Liver (tissue), 3 donors: ENCODE data around the gene AGPAT2.

Experiments used
- ATF3 ChIP-seq: IDR thresholded peaks from 2 replicates; pipeline ENCODE4 v1.6.1; 2016; ENCODE audit warnings: antibody characterized with exemption
- EGR1 ChIP-seq, 2 donors: IDR thresholded peaks; 2 replicates each; pipeline ENCODE4 v1.6.1; 2016 to 2018; ENCODE audit warnings: antibody characterized with exemption in 2 of 2, low read depth in 2 of 2
- FOXA1 ChIP-seq: IDR thresholded peaks from 2 replicates; pipeline ENCODE4 v1.6.1; 2016; ENCODE audit warnings: antibody characterized with exemption
- RAD21 ChIP-seq, 2 donors: IDR thresholded peaks; 2 replicates each; pipeline ENCODE4 v1.6.1; 2016; ENCODE audit warnings: antibody characterized with exemption in 2 of 2, mild to moderate bottlenecking in 2 of 2
- REST ChIP-seq: IDR thresholded peaks from 2 replicates; pipeline ENCODE4 v1.6.1; 2016; ENCODE audit warnings: antibody characterized with exemption, mild to moderate bottlenecking
- RXRA ChIP-seq, 2 donors: IDR thresholded peaks; 2 replicates each; pipeline ENCODE4 v1.6.1; 2017 to 2018; ENCODE audit warnings: antibody characterized with exemption in 2 of 2, mild to moderate bottlenecking in 1 of 2
- SP1 ChIP-seq: IDR thresholded peaks from 2 replicates; pipeline ENCODE4 v1.6.1; 2018; ENCODE audit warnings: antibody characterized with exemption, mild to moderate bottlenecking
- TAF1 ChIP-seq: conservative IDR thresholded peaks from 2 replicates; pipeline ENCODE4 v1.6.1; 2016; ENCODE audit warnings: antibody characterized with exemption, mild to moderate bottlenecking
- YY1 ChIP-seq: IDR thresholded peaks from 2 replicates; pipeline ENCODE4 v1.6.1; 2016; ENCODE audit warnings: antibody characterized with exemption, mild to moderate bottlenecking
- ZBTB33 ChIP-seq: IDR thresholded peaks from 2 replicates; pipeline ENCODE4 v1.6.1; 2016; ENCODE audit warnings: antibody characterized with exemption
- TF ChIP-seq, protein P1 (sequence below): IDR thresholded peaks from 2 replicates; pipeline ENCODE4 v1.6.1; 2016; ENCODE audit warnings: antibody characterized with exemption
- TF ChIP-seq, protein P2 (sequence below): fragments of 150-350 bp; IDR thresholded peaks from 2 replicates; pipeline ENCODE4 v1.5.1; 2017; ENCODE audit warnings: improper control_type of control experiment, low read depth, low read length; ENCODE audit not compliant: missing input control
- donor health status: healthy.
- donor health status: healthy.

- TF ChIP-seq TAF1 (no peak), REST (no peak), FOXA1 (no peak), EGR1 (IDR thresholded peaks at IDR 0.05; ENCODE audit: low read depth in 2 of 2) (no peak), RAD21 (IDR thresholded peaks at IDR 0.05) (no peak), YY1 (no peak), RXRA (IDR thresholded peaks at IDR 0.05) (no peak), ZBTB33 (no peak), SP1 (no peak), ATF3 (no peak)
- TF ChIP-seq, protein P1, sequence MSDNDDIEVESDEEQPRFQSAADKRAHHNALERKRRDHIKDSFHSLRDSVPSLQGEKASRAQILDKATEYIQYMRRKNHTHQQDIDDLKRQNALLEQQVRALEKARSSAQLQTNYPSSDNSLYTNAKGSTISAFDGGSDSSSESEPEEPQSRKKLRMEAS = no peak
- TF ChIP-seq, protein P2, sequence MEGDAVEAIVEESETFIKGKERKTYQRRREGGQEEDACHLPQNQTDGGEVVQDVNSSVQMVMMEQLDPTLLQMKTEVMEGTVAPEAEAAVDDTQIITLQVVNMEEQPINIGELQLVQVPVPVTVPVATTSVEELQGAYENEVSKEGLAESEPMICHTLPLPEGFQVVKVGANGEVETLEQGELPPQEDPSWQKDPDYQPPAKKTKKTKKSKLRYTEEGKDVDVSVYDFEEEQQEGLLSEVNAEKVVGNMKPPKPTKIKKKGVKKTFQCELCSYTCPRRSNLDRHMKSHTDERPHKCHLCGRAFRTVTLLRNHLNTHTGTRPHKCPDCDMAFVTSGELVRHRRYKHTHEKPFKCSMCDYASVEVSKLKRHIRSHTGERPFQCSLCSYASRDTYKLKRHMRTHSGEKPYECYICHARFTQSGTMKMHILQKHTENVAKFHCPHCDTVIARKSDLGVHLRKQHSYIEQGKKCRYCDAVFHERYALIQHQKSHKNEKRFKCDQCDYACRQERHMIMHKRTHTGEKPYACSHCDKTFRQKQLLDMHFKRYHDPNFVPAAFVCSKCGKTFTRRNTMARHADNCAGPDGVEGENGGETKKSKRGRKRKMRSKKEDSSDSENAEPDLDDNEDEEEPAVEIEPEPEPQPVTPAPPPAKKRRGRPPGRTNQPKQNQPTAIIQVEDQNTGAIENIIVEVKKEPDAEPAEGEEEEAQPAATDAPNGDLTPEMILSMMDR = no peak
Observed at GRCh38 chr9:136729926-136730325, 42.7 kb upstream of the AGPAT2 start.
